Thyroid gland (tissue), 4 donors: ENCODE data around the gene ANKRD6.

Source experiments
- POLR2A ChIP-seq, 2 donors: fragments of 450-650 bp; IDR thresholded peaks; one replicate each; pipeline ENCODE4 v1.6.1; 2017; ENCODE audit warnings: antibody characterized with exemption in 2 of 2, mild to moderate bottlenecking in 2 of 2, moderate library complexity in 1 of 2
- TF ChIP-seq, protein P1 (sequence below), 6 experiments: fragments of 200-600 bp in 3 of 6; fragments of 450-650 bp in 3 of 6; sonication (generic) in 3 of 6; IDR thresholded peaks; one replicate each; pipeline ENCODE4 v1.5.1; 2016 to 2019; ENCODE audit warnings: antibody characterized with exemption in 6 of 6, mild to moderate bottlenecking in 2 of 6, inconsistent platforms in 1 of 6, moderate library complexity in 1 of 6

DNA sequence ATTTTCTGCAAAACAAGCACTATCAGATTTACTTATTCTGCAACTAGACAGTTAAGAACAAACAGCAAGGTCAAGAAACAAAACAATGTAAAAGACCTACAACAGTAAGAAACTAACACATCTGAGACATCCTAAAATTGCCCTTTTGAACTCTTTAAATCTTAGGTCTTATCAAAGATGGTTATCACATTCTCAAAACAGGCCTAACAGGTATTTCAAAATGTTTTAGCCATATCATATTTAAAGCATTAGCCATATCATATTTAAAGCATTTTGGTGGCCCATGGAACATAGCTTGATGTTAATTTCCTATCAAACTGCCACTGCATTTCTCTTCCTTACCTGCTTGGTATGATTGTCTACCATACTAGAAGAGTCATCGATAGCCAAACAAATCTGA lies 216.7 kb downstream of the ANKRD6 start:
- TF ChIP-seq, protein P1, sequence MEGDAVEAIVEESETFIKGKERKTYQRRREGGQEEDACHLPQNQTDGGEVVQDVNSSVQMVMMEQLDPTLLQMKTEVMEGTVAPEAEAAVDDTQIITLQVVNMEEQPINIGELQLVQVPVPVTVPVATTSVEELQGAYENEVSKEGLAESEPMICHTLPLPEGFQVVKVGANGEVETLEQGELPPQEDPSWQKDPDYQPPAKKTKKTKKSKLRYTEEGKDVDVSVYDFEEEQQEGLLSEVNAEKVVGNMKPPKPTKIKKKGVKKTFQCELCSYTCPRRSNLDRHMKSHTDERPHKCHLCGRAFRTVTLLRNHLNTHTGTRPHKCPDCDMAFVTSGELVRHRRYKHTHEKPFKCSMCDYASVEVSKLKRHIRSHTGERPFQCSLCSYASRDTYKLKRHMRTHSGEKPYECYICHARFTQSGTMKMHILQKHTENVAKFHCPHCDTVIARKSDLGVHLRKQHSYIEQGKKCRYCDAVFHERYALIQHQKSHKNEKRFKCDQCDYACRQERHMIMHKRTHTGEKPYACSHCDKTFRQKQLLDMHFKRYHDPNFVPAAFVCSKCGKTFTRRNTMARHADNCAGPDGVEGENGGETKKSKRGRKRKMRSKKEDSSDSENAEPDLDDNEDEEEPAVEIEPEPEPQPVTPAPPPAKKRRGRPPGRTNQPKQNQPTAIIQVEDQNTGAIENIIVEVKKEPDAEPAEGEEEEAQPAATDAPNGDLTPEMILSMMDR (IDR thresholded peaks at IDR 0.05), result no peak
- no peak for TF ChIP-seq POLR2A (IDR thresholded peaks at IDR 0.05)
